ENCODE results near the gene MITF.

The MITF gene

GRCh38 chr3:69761896-69762767, 22.9 kb downstream of the MITF start:
- no peak for DNase-seq

DNA sequence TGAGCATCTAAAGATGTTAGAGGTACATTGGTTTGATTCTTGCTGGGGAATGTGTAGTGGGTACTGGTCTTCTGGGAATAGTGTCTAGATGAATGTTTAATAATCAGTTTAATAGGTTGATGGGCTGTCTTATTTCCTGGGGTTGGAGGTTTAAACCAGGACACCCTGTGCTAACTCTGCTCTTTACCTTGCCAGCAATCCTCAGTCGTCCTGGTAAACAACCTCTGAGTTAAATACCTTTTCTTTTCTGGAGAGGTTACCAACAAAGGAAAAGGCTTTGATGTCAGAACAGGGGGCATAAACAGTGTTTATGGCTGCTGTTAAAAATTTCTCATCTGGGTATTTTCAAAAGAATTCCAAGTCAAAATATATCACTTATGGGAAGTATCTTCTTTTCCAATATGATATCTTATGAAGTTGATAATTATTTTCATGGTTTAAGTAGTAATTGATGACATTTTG, 23.5 kb downstream of the MITF start:
- DNase-seq, result no peak

DNA sequence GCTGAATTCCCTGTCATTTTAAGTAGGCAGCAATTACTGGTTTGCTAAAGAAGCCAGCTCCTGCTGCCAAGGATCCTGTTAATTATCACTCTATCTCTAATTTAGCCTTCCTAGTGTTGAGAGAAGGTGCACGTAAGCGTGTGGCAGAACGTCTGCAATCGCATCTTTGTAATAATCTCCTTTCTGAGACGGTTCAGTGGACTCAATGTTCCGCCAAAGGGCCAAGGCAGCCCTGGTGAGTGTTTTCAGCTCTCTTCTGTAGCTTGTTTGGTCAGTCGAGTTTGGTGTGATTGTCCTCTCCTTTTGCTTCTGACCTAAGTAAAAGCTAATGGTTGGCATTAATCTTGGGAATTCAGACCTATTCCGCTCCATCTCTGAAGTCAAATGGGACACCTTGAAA, 24.2 kb downstream of the MITF start:
- DNase-seq, result no peak

DNA sequence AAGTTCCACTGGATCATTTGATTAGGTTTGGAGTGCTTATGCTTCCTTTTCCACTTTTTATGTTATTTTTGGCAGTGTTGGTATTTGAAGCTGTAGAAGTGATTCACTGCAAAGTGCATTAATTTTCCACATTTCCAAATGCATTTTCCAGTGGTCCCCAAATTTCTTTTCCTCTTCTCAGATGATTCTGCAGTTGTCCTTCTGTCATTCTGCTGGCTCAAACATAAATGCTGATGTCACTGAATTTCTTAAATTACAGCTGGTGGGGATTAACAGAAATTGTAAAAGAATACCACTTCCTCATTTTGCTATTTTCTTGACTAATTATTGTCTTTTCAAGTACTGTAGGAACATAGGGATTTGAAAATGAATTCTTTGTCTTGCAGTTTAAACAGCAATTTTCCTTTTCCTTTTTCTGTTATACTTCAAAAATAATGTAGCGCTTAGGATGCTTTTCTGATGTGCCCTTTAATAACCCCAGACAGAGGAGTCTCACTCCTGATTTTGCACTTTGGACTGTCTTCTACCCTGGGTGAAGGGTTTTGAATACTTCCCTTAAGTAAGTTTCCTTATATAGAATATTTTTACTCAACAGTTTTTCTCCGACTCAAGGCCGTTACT, 25.0 kb downstream of the MITF start:
- DNase-seq, result no peak

- DNase-seq, result no peak
Observed at GRCh38 chr3:69764861-69765260, 25.6 kb downstream of the MITF start.

DNA sequence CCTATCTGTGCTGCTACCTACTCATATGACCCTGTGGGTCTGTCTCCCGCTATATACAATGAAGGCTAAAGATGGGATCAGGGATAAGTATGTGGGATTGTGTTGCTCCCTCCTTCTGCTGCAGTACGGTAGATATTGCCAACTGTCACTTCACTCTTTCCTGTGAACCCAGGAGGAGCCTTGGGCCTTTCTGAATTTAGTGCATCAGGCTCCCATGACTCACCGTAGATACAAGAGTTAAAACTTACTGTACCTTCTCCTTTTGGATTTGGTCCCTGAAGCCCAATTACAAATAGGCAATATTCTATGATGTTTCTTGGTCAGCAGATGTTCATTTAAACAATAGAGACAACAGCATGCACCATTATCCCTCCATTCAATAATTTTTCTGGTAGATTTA, 27.4 kb downstream of the MITF start:
- no peak for DNase-seq

DNA sequence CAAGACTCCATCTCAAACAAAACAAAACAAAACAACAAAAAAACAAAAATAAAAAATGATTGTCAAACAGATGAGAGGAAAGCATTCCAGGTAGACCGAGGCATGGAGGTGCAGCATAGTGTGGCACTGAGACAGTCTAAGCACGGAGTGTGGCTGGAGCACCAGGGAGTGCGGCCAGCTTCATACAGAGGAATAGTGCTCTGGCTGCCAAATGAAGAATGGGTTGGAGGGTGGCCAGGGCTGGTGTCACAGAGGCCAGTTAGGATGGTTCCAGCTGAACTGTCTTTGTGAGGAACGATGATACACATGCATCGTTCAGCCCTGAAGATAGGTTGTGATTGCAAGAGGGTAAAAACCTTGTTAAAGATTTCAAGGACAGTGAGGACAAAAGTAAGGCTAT, 28.3 kb downstream of the MITF start:
- no peak for DNase-seq

DNA sequence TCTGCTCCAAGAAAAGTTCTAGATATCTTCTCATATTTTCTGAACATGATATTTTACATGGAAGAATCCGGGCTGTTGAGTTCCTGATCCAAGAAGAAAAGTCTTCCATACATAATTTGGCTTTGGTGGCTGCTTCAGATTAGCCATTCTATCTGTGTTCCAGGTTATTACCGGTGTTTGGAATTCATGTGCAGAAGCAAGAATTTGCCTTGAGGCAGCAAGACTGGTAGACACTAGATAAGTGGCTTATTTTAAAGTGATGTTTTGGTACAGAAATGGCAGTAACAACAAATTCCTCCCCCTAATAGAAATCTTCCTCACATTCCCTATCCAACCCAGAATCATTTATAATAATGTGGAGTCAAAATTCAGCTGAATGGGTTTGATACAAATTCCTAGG, 29.2 kb downstream of the MITF start:
- DNase-seq, result no peak

DNA sequence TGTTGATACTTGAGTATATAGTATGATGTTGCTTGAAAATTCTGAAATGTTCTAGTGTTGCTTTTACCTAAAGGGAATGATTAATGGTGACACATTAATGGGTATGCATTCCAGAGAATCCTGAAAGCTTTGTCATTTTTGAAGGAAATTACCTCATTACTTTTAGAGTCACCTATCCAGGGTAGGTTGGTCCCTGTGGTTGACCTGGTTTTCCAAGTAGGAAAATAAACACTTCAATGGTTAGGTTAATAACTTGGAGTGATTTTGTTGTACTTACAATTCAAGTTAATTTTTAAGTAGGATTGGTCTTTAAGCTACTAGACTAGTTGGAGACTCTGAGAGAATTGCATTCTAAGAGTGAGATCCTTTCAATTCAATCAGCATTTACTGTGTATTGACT, 31.0 kb downstream of the MITF start:
- DNase-seq, result no peak

GRCh38 chr3:69770976-69771634, 31.8 kb downstream of the MITF start:
- DNase-seq, result no peak

DNA sequence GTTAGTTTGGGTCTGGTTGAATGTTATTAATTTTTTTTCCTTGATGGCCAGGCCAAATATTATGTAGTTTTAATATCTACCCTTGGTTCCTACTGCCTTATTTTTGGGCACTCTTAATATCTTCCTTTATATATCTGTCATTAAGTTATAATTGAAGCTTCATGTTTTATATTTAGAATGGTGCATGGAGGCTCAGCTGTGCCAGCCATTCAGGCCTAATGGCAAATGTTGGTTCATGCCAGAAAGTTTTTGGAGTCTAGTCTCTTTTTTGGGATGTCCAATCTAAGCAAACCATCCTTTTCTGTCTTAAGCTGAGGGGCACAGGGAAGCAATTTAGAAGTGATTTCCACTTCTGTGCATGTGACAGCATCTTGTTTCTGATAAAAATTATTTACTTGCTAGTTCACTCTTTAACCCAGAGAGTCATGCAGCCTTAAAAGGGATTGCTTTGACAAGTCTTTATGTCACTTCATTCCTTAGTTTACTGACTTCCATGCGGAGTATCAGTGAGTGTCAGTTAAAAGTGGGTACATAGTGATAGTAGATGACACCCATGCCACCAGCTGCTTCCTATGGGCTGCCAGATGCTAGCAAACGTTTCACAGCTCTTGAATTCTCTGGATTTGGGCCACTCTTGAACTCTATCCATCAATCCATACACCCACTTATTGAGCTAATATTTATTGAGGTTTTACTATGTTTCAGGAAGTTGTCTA, 33.0 kb downstream of the MITF start:
- no peak for DNase-seq

- DNase-seq, result no peak
Observed at GRCh38 chr3:69774029-69774428, 34.8 kb downstream of the MITF start.

- DNase-seq, result no peak
Observed at GRCh38 chr3:69775751-69776150, 36.5 kb downstream of the MITF start.

DNA sequence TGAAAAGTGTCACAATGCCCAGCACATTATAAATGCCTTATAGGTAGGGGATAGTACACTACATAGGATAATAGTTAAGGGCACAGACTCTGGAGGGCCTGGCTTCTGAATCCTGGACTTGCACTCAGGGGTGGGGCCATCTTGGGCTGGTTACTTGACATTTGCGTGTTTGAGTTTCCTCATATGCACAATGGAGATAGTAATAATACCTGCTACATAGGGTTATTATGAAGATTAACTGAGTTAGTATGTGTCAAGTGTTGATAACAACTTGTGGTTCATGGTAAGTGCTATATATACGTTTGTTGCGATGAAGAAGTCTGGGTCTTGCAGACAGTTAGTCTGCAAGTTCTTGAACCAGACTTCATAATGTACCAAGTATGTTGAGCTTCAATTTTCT, 37.0 kb downstream of the MITF start:
- DNase-seq, result no peak

DNA sequence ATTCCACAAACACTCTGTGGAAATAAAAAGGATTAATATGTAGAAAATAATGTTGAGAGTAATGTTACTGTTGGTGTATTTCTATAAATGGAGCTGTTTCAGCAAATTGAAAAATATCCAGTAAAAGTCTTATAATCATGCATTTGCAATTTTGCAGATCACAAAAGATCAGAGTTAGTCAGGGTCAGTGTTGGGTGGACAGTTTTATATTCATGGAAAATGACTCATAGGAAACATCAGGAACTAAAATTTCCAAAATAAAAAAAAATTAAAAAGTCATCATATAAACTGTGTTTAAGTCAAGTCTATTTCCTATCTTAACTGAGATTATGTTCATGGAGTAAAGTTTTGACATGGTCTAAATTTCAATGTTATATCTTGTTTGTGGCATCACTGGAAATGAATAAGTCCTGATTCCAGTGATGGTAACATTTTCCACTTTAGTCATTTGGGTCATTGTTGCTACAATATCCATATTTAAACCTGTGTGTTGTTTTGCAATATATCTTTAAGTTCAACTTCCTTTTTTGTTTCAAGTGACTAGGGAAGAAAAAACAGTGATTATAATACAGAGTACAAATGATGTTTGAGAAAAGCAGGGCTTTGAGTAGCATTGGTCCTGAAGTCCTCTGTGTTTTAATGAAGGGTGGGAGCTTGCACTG, 37.8 kb downstream of the MITF start:
- DNase-seq, result no peak

GRCh38 chr3:69777582-69777967, 38.3 kb downstream of the MITF start:
- DNase-seq, result no peak

DNA sequence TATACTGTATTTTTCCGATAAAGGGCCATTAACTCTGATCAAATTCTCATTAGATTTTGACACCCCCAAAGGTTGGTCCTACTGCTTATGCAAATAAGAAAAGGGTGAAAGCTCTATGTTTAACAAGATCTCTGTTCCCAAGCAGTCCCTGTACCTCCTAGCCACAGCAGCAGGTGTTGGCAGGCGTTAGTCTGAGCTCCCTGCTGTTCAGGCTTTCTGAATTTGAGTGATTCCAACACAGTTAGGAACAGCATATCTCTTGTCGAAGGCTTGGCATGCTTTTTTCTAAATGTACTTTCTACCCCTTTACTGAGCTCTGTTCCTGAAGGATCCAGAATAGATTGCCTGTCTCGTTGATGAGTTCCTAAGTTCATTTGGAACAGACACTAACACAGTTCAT, 42.3 kb downstream of the MITF start:
- DNase-seq, result no peak

- no peak for DNase-seq
Observed at GRCh38 chr3:69784954-69785514, 45.8 kb downstream of the MITF start.

DNA sequence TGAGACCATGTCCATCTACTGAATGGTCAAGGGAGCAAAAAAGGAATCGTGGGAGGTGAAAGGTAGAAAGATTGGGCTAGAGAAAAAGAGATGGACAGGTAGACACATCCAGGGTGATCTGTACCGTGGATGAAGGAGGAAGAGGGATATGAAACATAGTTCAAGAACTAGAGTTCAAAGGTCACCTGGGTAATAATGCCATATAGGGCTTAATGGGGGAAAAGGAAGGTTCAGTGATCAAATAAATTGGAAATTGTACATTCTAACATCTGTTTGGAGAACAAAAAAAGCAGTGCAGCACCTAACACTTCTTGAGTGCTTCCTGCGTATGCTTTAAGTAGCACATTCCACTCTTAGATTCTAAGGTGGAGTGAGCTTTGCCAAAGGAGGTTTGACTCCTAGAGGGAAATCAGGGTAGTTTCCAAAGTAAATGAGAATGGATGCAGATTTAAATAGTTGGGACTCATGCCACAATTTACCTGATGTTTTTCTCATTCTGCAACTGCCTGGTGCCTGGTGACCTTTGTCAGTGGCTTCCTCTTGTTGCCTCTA, 46.6 kb downstream of the MITF start:
- no peak for DNase-seq

DNA sequence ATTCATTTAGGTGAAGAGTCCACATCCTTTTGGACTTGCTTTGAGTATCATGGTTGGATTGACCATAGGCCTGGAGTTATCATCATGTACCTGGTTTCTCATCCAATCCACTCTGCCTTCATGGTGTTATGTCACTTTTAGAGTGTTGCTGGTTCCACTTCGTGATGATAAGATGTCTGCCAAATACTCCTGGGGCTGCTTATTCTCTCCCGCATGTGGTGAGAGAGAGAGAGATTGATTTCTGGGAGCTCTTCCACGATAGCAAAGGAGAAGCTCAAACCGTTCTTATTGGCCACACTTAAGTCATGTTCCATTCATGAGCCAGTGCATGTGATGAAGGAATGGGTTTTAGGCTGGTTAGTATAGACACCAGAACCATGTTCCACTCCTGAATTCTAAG, 47.6 kb downstream of the MITF start:
- no peak for DNase-seq

- no peak for DNase-seq
Observed at GRCh38 chr3:69787436-69788168, 48.3 kb downstream of the MITF start.
